ENCODE data around the gene RFFL.

DNA sequence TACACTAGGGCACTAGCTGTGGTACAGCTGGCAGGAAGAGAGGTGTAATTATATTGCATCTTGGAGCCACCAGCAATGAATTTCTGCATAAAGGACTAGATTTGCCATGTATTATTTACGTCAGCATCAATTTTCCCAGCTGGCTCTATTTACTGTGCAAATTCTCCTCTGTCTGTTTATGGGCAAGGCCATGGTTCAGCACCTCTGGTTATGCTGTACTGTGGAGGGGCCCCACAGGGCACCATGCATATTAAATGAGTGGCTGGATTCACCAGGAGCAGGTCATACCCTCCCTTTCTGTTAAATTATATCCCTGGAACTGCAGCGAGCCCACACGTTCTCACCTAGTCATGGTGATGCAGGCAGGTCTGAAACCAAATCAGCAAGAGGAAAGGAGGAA is 36.4 kb upstream of the RFFL start:
- TF ChIP-seq POLR2A (IDR thresholded peaks at IDR 0.05; ENCODE audit: borderline replicate concordance, extremely low read depth, insufficient read depth, insufficient read length): no peak
- TF ChIP-seq ZNF274 (IDR thresholded peaks at IDR 0.05; ENCODE audit: low read depth, low read length): no peak
- TF ChIP-seq SP1 (IDR thresholded peaks at IDR 0.05; ENCODE audit: low read depth): no peak

All from HCT116 (cell line).